ENCODE data around the gene ANXA10. TPM values are rescaled to one million over a fixed set of nuclear protein-coding genes. Genes with fewer than 3 reads are reported as not detected.

The ANXA10 gene
- total RNA-seq (2014; rRNA removed): 0.47 and 0.92 TPM in 2 replicates
- Bru-seq, nascent RNA: percentile 51 among the genes with signal in this experiment
- percentile 42 among the genes with signal in this experiment for BruChase-seq, experiment 1, labeled RNA remaining after a 6-hour chase
- BruChase-seq, experiment 2, labeled RNA remaining after a 2-hour chase: percentile 48 among the genes with signal in this experiment
- long read RNA-seq, transcript ANXA10-201 (12 exons, 1,417 nt): major isoform, 27 of 65 reads
- long read RNA-seq, partial matches to known transcripts: 34 of 65 reads
- long read RNA-seq, other reads (novel, unspliced or antisense): 4 of 65 reads

GRCh38 chr4:168092176-168092712 lies at the start of gene ANXA10:
Gene ANXA10 (plus strand): TSS chr4:168092537. CDS start chr4:168092701, 164 bp downstream.
- ChIA-PET CTCF (no interaction called here), POLR2A (ENCODE audit: unreplicated experiment) (no interaction called here)
- Histone ChIP-seq H3K9me3 (ENCODE audit: low read length) (peaks cover 10% of the 10 kb centered on the region), H4K20me1 (ENCODE audit: low read length) (no peaks in the 10 kb centered on the region), H3K4me2 (ENCODE audit: low read length) (peak within 1 kb of the TSS; percentile 23), H3K27me3 (ENCODE audit: low read length) (no peaks in the 10 kb centered on the region), H3K79me2 (ENCODE audit: low read length) (no peaks in the 10 kb centered on the region), H3F3A (ENCODE audit: low read length, unreplicated experiment) (peaks cover 6% of the 10 kb centered on the region), H3K4me1 (ENCODE audit: insufficient read depth, low read length) (peaks cover 35% of the 10 kb centered on the region), H2AFZ (ENCODE audit: low read length) (no peak within 1 kb of the TSS), H3K27ac (ENCODE audit: low read length) (peak within 1 kb of the TSS; percentile 30; the same call in 1 of the 2 replicates), H3K4me3 (ENCODE audit: low read length) (no peak within 1 kb of the TSS), H3K9ac (ENCODE audit: low read length) (0 out of 2 replicates have a peak within 1 kb of the TSS, but pooled peaks have one; percentile 15), H3K36me3 (ENCODE audit: low read depth, low read length) (peaks cover 7% of the 10 kb centered on the region; the same call in 1 of the 2 replicates), H3K9me2 (replicated peaks; ENCODE audit: low read length) (no peaks in the 10 kb centered on the region)
- intact Hi-C loops (cut with micrococcal nuclease): no loop called here
- TF ChIP-seq CTCF (conservative IDR thresholded peaks at IDR 0.05; ENCODE audit: low read depth, low read length): no peak
- no peak for TF ChIP-seq EZH2phosphoT487 (IDR thresholded peaks at IDR 0.05; ENCODE audit: borderline replicate concordance, low read length)
- ATAC-seq: peak; percentile 47
- DNase-seq: peak; percentile 36
- BruUV-seq (replicated peaks): no TSS peak

GRCh38 chr4:168045354-168045753 lies 47.0 kb upstream of the ANXA10 start:
- DNase-seq: no peak
- ChIA-PET CTCF (no interaction called here), POLR2A (ENCODE audit: unreplicated experiment) (no interaction called here)
- H3F3A ChIP-seq (ENCODE audit: low read length, unreplicated experiment): no peaks in the 10 kb centered on the region
- H3K4me1 ChIP-seq (ENCODE audit: insufficient read depth, low read length): no peaks in the 10 kb centered on the region
- no TSS peak for BruUV-seq (replicated peaks)
- no peaks in the 10 kb centered on the region for H4K20me1 ChIP-seq (ENCODE audit: low read length)
- H3K27ac ChIP-seq (ENCODE audit: low read length): no peak overlapping the region
- TF ChIP-seq EZH2phosphoT487 (IDR thresholded peaks at IDR 0.05; ENCODE audit: borderline replicate concordance, low read length): no peak
- no peaks in the 10 kb centered on the region for H3K9me2 ChIP-seq (replicated peaks; ENCODE audit: low read length)
- H2AFZ ChIP-seq (ENCODE audit: low read length): no peak overlapping the region
- intact Hi-C loops (cut with micrococcal nuclease): no loop called here
- H3K27me3 ChIP-seq (ENCODE audit: low read length): no peaks in the 10 kb centered on the region
- no peak for ATAC-seq
- H3K36me3 ChIP-seq (ENCODE audit: low read depth, low read length): no peaks in the 10 kb centered on the region
- no peak overlapping the region for H3K4me3 ChIP-seq (ENCODE audit: low read length)
- H3K79me2 ChIP-seq (ENCODE audit: low read length): no peaks in the 10 kb centered on the region
- H3K9ac ChIP-seq (ENCODE audit: low read length): no peak overlapping the region
- H3K9me3 ChIP-seq (ENCODE audit: low read length): no peaks in the 10 kb centered on the region
- no peak overlapping the region for H3K4me2 ChIP-seq (ENCODE audit: low read length)

GRCh38 chr4:168050002-168050401 lies 42.3 kb upstream of the ANXA10 start:
- ChIA-PET CTCF (no interaction called here), POLR2A (ENCODE audit: unreplicated experiment) (no interaction called here)
- Histone ChIP-seq H3K9me2 (replicated peaks; ENCODE audit: low read length) (no peaks in the 10 kb centered on the region), H3K27me3 (ENCODE audit: low read length) (no peaks in the 10 kb centered on the region), H2AFZ (ENCODE audit: low read length) (no peak overlapping the region), H3K4me2 (ENCODE audit: low read length) (no peak overlapping the region), H3K27ac (ENCODE audit: low read length) (no peak overlapping the region), H3F3A (ENCODE audit: low read length, unreplicated experiment) (no peaks in the 10 kb centered on the region), H3K36me3 (ENCODE audit: low read depth, low read length) (no peaks in the 10 kb centered on the region), H3K4me1 (ENCODE audit: insufficient read depth, low read length) (peaks cover 15% of the 10 kb centered on the region), H3K9ac (ENCODE audit: low read length) (no peak overlapping the region), H3K4me3 (ENCODE audit: low read length) (no peak overlapping the region), H3K9me3 (ENCODE audit: low read length) (no peaks in the 10 kb centered on the region), H3K79me2 (ENCODE audit: low read length) (no peaks in the 10 kb centered on the region), H4K20me1 (ENCODE audit: low read length) (no peaks in the 10 kb centered on the region)
- ATAC-seq (no peak), DNase-seq (no peak)
- TF ChIP-seq EZH2 (IDR thresholded peaks at IDR 0.05; ENCODE audit: low read length, unreplicated experiment) (no peak), EZH2phosphoT487 (IDR thresholded peaks at IDR 0.05; ENCODE audit: borderline replicate concordance, low read length) (no peak), CTCF (conservative IDR thresholded peaks at IDR 0.05; ENCODE audit: low read depth, low read length) (no peak)
- intact Hi-C loops (cut with micrococcal nuclease): no loop called here
- no TSS peak for BruUV-seq (replicated peaks)

All from PC-3 (cell line).